Transverse colon (tissue), 4 donors: ENCODE data around the gene KRTAP10-8.

ENCODE experiments used
- POLR2AphosphoS5 ChIP-seq, 3 donors: sonication (generic); formaldehyde crosslinking; IDR thresholded peaks; one replicate each; pipeline ENCODE4 v1.6.1; 2016; ENCODE audit warnings: antibody characterized with exemption in 3 of 3
- TF ChIP-seq, protein P1 (sequence below), 5 experiments: fragments of 200-600 bp in 3 of 5; fragments of 450-650 bp in 2 of 5; sonication (generic) in 3 of 5; IDR thresholded peaks; 1 replicate in 2 of 5; 2 replicates in 3 of 5; pipeline ENCODE4 v1.5.1; 2016 to 2017; ENCODE audit warnings: antibody characterized with exemption in 5 of 5, inconsistent platforms in 3 of 5, mild to moderate bottlenecking in 2 of 5, moderate library complexity in 1 of 5

DNA sequence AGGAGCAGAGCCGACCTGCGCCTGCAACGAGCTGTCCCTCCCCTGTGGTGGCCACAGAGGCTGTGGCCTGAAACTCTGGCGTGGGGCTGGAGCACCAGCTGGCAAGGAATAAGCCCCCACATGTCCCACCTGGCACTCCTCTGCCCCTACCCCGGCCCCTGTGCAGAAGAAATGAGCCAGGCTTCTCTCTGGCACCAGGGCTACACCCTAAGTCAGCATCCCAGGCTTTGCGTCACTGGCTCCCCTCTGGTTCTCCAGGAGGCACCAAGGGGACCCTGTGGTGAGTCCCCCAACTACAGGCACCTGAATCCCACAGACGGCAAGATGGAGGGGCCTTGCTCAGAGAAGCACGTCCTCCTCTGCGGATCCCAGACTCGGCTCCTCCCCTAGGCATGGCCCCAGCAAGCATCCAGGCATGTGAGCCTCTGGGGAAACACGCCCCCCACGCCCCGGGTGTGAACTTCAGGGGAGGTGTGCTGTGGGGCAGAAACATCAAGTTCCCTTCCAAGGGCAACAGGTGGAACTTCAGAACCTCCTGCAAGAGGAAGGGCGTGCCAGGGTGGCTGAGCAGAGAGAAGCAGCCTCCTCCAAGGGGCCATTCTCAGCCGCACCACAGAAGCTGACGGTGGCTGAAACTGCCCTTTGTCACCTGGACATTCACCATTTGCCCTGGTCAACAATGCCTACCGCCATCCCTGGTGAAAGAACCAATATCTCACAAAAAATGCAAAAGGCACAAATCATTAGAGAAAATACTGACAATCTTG, 8.6 kb upstream of the KRTAP10-8 start:
- TF ChIP-seq, protein P1, sequence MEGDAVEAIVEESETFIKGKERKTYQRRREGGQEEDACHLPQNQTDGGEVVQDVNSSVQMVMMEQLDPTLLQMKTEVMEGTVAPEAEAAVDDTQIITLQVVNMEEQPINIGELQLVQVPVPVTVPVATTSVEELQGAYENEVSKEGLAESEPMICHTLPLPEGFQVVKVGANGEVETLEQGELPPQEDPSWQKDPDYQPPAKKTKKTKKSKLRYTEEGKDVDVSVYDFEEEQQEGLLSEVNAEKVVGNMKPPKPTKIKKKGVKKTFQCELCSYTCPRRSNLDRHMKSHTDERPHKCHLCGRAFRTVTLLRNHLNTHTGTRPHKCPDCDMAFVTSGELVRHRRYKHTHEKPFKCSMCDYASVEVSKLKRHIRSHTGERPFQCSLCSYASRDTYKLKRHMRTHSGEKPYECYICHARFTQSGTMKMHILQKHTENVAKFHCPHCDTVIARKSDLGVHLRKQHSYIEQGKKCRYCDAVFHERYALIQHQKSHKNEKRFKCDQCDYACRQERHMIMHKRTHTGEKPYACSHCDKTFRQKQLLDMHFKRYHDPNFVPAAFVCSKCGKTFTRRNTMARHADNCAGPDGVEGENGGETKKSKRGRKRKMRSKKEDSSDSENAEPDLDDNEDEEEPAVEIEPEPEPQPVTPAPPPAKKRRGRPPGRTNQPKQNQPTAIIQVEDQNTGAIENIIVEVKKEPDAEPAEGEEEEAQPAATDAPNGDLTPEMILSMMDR (IDR thresholded peaks at IDR 0.05): no peak
- TF ChIP-seq POLR2AphosphoS5 (IDR thresholded peaks at IDR 0.05): no peak
